ENCODE data around the gene COL8A1. TPM values are rescaled to one million over a fixed set of nuclear protein-coding genes. Genes with fewer than 3 reads are reported as not detected.

Gene COL8A1
- total and polyA plus RNA-seq, 8 donors: 0.96 to 283 (median 2.6) TPM

DNA sequence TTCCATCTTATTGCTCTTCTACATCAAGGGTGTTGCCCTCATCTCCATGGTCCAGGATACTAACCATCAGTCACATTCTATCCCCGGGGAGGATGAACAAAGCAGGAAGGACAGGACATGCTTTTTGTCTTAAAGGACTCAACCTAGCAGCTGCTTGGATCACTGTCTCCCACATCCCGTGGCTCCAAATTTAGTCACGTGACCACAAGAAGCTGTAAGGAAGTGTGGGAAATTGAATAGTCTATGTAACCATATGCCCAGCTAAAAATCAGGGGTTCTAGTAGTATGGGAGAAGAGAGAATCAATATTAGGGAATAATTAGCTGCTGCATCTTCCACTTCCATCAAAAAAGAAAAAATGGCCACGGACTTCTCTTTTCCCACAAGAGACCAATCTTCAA is 161.0 kb downstream of the COL8A1 start:
- intact Hi-C loops (cut with DNase I): no loop called here
- TF ChIP-seq, protein P1, sequence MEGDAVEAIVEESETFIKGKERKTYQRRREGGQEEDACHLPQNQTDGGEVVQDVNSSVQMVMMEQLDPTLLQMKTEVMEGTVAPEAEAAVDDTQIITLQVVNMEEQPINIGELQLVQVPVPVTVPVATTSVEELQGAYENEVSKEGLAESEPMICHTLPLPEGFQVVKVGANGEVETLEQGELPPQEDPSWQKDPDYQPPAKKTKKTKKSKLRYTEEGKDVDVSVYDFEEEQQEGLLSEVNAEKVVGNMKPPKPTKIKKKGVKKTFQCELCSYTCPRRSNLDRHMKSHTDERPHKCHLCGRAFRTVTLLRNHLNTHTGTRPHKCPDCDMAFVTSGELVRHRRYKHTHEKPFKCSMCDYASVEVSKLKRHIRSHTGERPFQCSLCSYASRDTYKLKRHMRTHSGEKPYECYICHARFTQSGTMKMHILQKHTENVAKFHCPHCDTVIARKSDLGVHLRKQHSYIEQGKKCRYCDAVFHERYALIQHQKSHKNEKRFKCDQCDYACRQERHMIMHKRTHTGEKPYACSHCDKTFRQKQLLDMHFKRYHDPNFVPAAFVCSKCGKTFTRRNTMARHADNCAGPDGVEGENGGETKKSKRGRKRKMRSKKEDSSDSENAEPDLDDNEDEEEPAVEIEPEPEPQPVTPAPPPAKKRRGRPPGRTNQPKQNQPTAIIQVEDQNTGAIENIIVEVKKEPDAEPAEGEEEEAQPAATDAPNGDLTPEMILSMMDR (IDR thresholded peaks at IDR 0.05): no peak
- Histone ChIP-seq H3K9me3 (peaks cover 0 to 3% of the 10 kb centered on the region in 2 donors), H3K4me1 (no peaks in the 10 kb centered on the region), H3K36me3 (no peaks in the 10 kb centered on the region), H3K27ac (no peak overlapping the region), H3K4me3 (no peak overlapping the region), H3K27me3 (no peaks in the 10 kb centered on the region)
- DNase-seq (no peak), ATAC-seq (no peak)

DNA sequence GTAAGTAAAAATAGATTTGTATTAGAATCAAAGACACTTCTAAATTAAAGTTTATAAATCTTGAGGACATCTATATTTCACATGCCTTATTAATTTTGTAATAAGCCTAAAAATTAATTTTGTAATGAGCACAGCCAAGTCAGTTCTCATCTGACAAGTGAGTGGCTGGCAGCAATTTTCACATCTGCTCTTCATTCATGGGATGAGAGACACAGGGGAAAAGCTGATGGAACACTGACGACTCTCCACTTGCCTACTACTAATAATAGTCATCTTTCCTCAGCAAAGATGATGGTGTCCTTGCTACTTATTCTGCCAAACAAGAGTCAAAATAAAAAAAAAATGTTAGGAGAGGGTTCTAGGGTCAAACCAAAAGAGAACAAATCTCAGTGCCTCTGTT is 164.9 kb downstream of the COL8A1 start:
- DNase-seq (no peak), ATAC-seq (no peak)
- Histone ChIP-seq H3K4me3 (no peak overlapping the region), H3K36me3 (no peaks in the 10 kb centered on the region), H3K4me1 (no peaks in the 10 kb centered on the region), H3K9me3 (peaks cover 0 to 15% of the 10 kb centered on the region in 2 donors), H3K27me3 (no peaks in the 10 kb centered on the region), H3K27ac (no peak overlapping the region)
- TF ChIP-seq, protein P1 (IDR thresholded peaks at IDR 0.05): no peak
- intact Hi-C loops (cut with DNase I): no loop called here

DNA sequence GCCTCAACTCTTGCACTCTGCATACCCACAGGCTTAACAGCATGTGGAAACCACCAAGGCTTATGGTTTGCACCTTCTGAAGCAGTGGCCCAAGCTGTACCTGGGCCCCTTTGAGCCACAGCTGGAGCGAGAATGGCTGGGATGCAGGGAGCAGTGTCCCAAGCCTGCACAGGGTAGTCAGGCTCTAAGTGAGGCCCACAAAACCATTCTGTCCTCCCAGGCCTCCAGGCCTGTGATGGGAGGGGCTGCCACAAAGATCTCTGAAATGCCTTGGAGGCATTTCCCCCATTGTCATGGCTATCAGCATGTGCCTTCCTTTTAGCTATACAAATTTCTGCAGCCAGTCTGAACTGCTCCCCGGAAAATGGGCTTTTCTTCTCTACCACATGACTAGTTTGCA is 166.8 kb downstream of the COL8A1 start:
- Histone ChIP-seq H3K4me1 (no peaks in the 10 kb centered on the region), H3K4me3 (no peak overlapping the region), H3K27ac (no peak overlapping the region), H3K27me3 (no peaks in the 10 kb centered on the region), H3K9me3 (peaks cover 0 to 15% of the 10 kb centered on the region in 2 donors), H3K36me3 (no peaks in the 10 kb centered on the region)
- ATAC-seq (no peak), DNase-seq (no peak)
- TF ChIP-seq, protein P1 (IDR thresholded peaks at IDR 0.05): no peak
- intact Hi-C loops (cut with DNase I): no loop called here

DNA sequence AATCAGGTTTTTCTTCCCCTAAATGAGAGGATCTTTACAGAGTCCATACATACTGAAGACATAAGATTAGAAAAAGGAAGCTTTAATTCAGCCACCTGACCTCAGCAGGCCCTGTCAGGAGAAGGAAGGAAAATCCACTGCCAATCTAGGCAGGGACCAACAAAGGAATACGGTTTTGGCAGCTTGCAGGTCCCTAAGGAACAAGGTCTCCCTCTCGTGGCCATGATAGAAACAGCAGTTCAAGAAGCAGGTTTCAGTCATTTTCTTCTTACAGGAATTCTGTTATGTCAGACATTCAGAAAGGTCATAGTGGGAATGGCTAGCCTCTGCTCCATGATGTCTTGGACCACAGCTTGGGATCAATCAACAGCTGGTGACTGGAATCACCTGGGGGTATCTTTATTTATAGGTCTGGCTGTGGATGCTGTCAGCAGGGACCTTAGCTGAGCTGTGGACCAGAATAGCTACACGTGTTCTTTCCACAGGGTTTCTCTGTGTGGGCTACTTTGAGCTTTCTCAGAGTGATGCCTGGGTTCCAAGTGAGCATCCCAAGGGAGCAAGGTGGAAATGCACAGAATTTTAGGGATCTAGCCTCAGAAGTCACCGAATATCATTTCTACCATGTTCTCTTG is 169.9 kb downstream of the COL8A1 start:
- H3K36me3 ChIP-seq: no peaks in the 10 kb centered on the region
- H3K9me3 ChIP-seq: peaks cover 0 to 15% of the 10 kb centered on the region in 2 donors
- intact Hi-C loops (cut with DNase I): no loop called here
- TF ChIP-seq, protein P1 (IDR thresholded peaks at IDR 0.05): peak; percentile 72 to 86
- no peak overlapping the region for H3K27ac ChIP-seq
- peak in 2 of 4 donors; percentile 19 to 57 for DNase-seq
- H3K27me3 ChIP-seq: no peaks in the 10 kb centered on the region
- H3K4me3 ChIP-seq: no peak overlapping the region
- peak; percentile 92 for ATAC-seq
- no peaks in the 10 kb centered on the region for H3K4me1 ChIP-seq

DNA sequence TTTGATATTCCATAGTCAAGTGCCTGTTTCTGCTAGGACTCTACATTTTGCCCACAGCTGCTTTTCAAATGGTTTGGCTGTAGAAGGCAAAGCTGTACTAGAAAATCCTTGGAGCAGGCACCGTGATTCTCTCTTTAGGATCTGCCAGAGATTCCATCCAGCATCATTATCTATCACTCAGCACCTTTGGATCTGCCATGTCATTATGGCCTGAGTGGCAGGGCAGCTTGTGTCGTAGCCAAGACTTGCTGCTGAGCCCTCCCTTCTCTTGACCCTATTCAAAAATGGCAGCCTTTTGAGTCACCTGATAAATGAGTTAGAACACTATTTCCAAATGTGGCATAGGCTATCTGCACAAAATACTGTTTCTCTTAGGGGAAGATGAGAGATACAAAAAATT is 171.2 kb downstream of the COL8A1 start:
- no peak overlapping the region for H3K4me3 ChIP-seq
- TF ChIP-seq, protein P1 (IDR thresholded peaks at IDR 0.05): no peak
- H3K9me3 ChIP-seq: peaks cover 0 to 10% of the 10 kb centered on the region in 2 donors
- no peak for DNase-seq
- H3K4me1 ChIP-seq: no peaks in the 10 kb centered on the region
- intact Hi-C loops (cut with DNase I): no loop called here
- H3K36me3 ChIP-seq: no peaks in the 10 kb centered on the region
- H3K27me3 ChIP-seq: no peaks in the 10 kb centered on the region
- no peak for ATAC-seq
- no peak overlapping the region for H3K27ac ChIP-seq
